Measurements from ENCODE around the gene ZNF567. TPM values are rescaled to one million over a fixed set of nuclear protein-coding genes. Genes with fewer than 3 reads are reported as not detected.
"Not testable (repeated sequence)": the region's sequence is repeated elsewhere in the genome, so short reads cannot be mapped to it uniquely, and the experiment has no call there.

The ZNF567 gene
- total RNA-seq, 1 donor from 2014 or later: 4.9 TPM

- Mint-ChIP-seq H3K36me3 (ENCODE audit: low read depth) (peaks cover 23% of the 10 kb centered on the region), H3K27ac (ENCODE audit: unreplicated experiment) (peak overlapping the region; percentile 90), H3K4me1 (ENCODE audit: low read depth) (peaks cover 25% of the 10 kb centered on the region), H3K27me3 (ENCODE audit: low read depth) (no peaks in the 10 kb centered on the region), H3K9me3 (ENCODE audit: low read depth) (peaks cover 9% of the 10 kb centered on the region), H3K4me3 (ENCODE audit: unreplicated experiment) (peak overlapping the region; percentile 98)
- TF ChIP-seq, protein P1, sequence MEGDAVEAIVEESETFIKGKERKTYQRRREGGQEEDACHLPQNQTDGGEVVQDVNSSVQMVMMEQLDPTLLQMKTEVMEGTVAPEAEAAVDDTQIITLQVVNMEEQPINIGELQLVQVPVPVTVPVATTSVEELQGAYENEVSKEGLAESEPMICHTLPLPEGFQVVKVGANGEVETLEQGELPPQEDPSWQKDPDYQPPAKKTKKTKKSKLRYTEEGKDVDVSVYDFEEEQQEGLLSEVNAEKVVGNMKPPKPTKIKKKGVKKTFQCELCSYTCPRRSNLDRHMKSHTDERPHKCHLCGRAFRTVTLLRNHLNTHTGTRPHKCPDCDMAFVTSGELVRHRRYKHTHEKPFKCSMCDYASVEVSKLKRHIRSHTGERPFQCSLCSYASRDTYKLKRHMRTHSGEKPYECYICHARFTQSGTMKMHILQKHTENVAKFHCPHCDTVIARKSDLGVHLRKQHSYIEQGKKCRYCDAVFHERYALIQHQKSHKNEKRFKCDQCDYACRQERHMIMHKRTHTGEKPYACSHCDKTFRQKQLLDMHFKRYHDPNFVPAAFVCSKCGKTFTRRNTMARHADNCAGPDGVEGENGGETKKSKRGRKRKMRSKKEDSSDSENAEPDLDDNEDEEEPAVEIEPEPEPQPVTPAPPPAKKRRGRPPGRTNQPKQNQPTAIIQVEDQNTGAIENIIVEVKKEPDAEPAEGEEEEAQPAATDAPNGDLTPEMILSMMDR (IDR thresholded peaks at IDR 0.05): no peak
- no peak for DNase-seq (ENCODE audit: low spot score)
Observed at GRCh38 chr19:36686365-36687213, 823 bp upstream of the ZNF567 start.

- peak overlapping the region; percentile 98 for H3K4me3 Mint-ChIP-seq (ENCODE audit: unreplicated experiment)
- peak overlapping the region; percentile 90 for H3K27ac Mint-ChIP-seq (ENCODE audit: unreplicated experiment)
- peaks cover 31% of the 10 kb centered on the region for H3K36me3 Mint-ChIP-seq (ENCODE audit: low read depth)
- TF ChIP-seq, protein P1 (IDR thresholded peaks at IDR 0.05): no peak
- peaks cover 25% of the 10 kb centered on the region for H3K4me1 Mint-ChIP-seq (ENCODE audit: low read depth)
- peaks cover 14% of the 10 kb centered on the region for H3K9me3 Mint-ChIP-seq (ENCODE audit: low read depth)
- no peaks in the 10 kb centered on the region for H3K27me3 Mint-ChIP-seq (ENCODE audit: low read depth)
- no peak for DNase-seq (ENCODE audit: low spot score)
Observed at GRCh38 chr19:36688058-36688457, 646 bp downstream of the ZNF567 start.

GRCh38 chr19:36707134-36707533 lies 19.7 kb downstream of the ZNF567 start:
- TF ChIP-seq, protein P1 (IDR thresholded peaks at IDR 0.05): no peak
- DNase-seq (ENCODE audit: low spot score): no peak
- Mint-ChIP-seq H3K4me1 (ENCODE audit: low read depth) (no peaks in the 10 kb centered on the region), H3K4me3 (ENCODE audit: unreplicated experiment) (no peak overlapping the region), H3K36me3 (ENCODE audit: low read depth) (peaks cover 70% of the 10 kb centered on the region), H3K27me3 (ENCODE audit: low read depth) (no peaks in the 10 kb centered on the region), H3K27ac (ENCODE audit: unreplicated experiment) (no peak overlapping the region), H3K9me3 (ENCODE audit: low read depth) (peaks cover 67% of the 10 kb centered on the region)

DNA sequence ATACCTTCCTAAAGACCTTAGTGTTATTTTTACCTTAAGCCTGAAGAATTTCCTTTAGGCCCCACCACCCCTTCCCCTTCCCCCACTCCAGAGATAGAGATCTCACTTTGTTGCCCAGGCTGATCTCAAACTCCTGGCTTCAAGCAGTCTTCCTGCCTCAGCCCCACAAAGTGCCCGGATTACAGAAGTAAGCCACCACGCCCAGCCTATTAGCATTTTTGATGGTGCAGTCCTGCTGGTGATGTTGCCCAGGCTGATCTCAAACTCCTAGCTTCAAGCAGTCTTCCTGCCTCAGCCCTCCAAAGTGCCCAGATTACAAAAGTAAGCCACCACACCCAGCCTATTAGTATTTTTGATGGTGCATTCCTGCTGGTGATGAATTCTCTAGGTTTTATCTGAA lies 22.0 kb downstream of the ZNF567 start:
- DNase-seq (ENCODE audit: low spot score): no peak
- H3K4me3 Mint-ChIP-seq (ENCODE audit: unreplicated experiment): no peak overlapping the region
- no peaks in the 10 kb centered on the region for H3K4me1 Mint-ChIP-seq (ENCODE audit: low read depth)
- peaks cover 77% of the 10 kb centered on the region for H3K9me3 Mint-ChIP-seq (ENCODE audit: low read depth)
- peaks cover 81% of the 10 kb centered on the region for H3K36me3 Mint-ChIP-seq (ENCODE audit: low read depth)
- TF ChIP-seq, protein P1 (IDR thresholded peaks at IDR 0.05): no peak
- no peak overlapping the region for H3K27ac Mint-ChIP-seq (ENCODE audit: unreplicated experiment)
- no peaks in the 10 kb centered on the region for H3K27me3 Mint-ChIP-seq (ENCODE audit: low read depth)

GRCh38 chr19:36719687-36720556 lies 32.5 kb downstream of the ZNF567 start:
- no peak overlapping the region for H3K27ac Mint-ChIP-seq (ENCODE audit: unreplicated experiment)
- H3K36me3 Mint-ChIP-seq (ENCODE audit: low read depth): peaks cover 67% of the 10 kb centered on the region
- no peak overlapping the region for H3K4me3 Mint-ChIP-seq (ENCODE audit: unreplicated experiment)
- no peak for DNase-seq (ENCODE audit: low spot score)
- no peaks in the 10 kb centered on the region for H3K4me1 Mint-ChIP-seq (ENCODE audit: low read depth)
- peaks cover 58% of the 10 kb centered on the region for H3K9me3 Mint-ChIP-seq (ENCODE audit: low read depth)
- H3K27me3 Mint-ChIP-seq (ENCODE audit: low read depth): no peaks in the 10 kb centered on the region
- TF ChIP-seq, protein P1 (IDR thresholded peaks at IDR 0.05): no peak

DNA sequence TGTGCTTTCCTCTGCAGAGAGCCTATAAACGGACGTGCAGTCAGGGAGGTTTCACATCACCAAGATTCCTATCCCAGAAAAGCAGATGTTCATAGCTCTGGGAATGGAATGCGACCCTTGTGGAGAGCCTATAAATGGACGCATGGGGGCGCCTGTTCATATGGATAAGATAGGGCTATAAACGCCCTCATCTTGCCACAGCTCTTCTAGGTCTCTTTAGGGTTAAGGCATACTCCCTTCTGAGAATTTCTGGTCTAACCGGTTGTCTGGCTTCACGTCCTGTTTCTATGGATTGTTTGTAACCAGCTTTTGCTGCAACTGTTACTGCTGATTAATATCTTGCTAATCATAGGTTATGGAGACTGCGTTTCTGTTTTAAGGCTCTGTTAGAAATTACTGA lies 48.8 kb downstream of the ZNF567 start:
- H3K27ac Mint-ChIP-seq (ENCODE audit: unreplicated experiment); H3K27me3 Mint-ChIP-seq (ENCODE audit: low read depth); H3K4me1 Mint-ChIP-seq (ENCODE audit: low read depth); H3K4me3 Mint-ChIP-seq (ENCODE audit: unreplicated experiment); DNase-seq (ENCODE audit: low spot score): not testable (repeated sequence)
- H3K9me3 Mint-ChIP-seq (ENCODE audit: low read depth): peaks cover 80% of the 10 kb centered on the region
- H3K36me3 Mint-ChIP-seq (ENCODE audit: low read depth): peaks cover 68% of the 10 kb centered on the region

Data from chondrocyte (in vitro differentiated cells).